NCI-H69 (cell line): ENCODE measurements around the gene RELB.

ENCODE experiments used
- DNase-seq: peaks from one replicate; lab custom pipeline; 2025; lab: John Stamatoyannopoulos, UW

Gene RELB

GRCh38 chr19:45059258-45059965 is 58.1 kb downstream of the RELB start:
- peak; percentile 71 for DNase-seq

- DNase-seq, result no peak
Observed at GRCh38 chr19:45061965-45062364, 60.7 kb downstream of the RELB start.

GRCh38 chr19:45063851-45064801 is 62.9 kb downstream of the RELB start:
- no peak for DNase-seq

- no peak for DNase-seq
Observed at GRCh38 chr19:45066921-45067661, 65.8 kb downstream of the RELB start.

GRCh38 chr19:45068041-45068440 is 66.8 kb downstream of the RELB start:
- DNase-seq, result no peak

- no peak for DNase-seq
Observed at GRCh38 chr19:45069056-45069455, 67.8 kb downstream of the RELB start.

- DNase-seq, result no peak
Observed at GRCh38 chr19:45070214-45070613, 69.0 kb downstream of the RELB start.

GRCh38 chr19:45070861-45071544 is 69.7 kb downstream of the RELB start:
- DNase-seq, result no peak

- DNase-seq, result no peak
Observed at GRCh38 chr19:45071545-45071938, 70.3 kb downstream of the RELB start.

GRCh38 chr19:45071969-45072790 is 70.9 kb downstream of the RELB start:
- DNase-seq, result no peak

- no peak for DNase-seq
Observed at GRCh38 chr19:45074744-45075300, 73.6 kb downstream of the RELB start.

- peak; percentile 83 for DNase-seq
Observed at GRCh38 chr19:45075301-45076028, 74.2 kb downstream of the RELB start.

GRCh38 chr19:45076029-45076850 is 75.0 kb downstream of the RELB start, which contains the start of gene ZNF296:
ZNF296 (minus strand) TSS chr19:45076478; CDS start chr19:45076373, 105 bp downstream.
- peak; percentile 95 for DNase-seq

GRCh38 chr19:45076851-45077730 is 75.8 kb downstream of the RELB start:
- peak; percentile 32 for DNase-seq

- DNase-seq, result no peak
Observed at GRCh38 chr19:45078390-45079062, 77.3 kb downstream of the RELB start.

- peak; percentile 93 for DNase-seq
Observed at GRCh38 chr19:45079063-45079910, 78.0 kb downstream of the RELB start, which contains the start of gene GEMIN7. GEMIN7 (plus strand) TSS chr19:45079260; CDS start chr19:45090115, 10,855 bp downstream.
